Kidney (tissue), 14 donors: Measurements from ENCODE around the gene PPP6R1. TPM values are rescaled to one million over a fixed set of nuclear protein-coding genes. Genes with fewer than 3 reads are reported as not detected.

ENCODE experiments used
- DNase-seq, 5 donors: peaks; one replicate each; pipeline ENCODE4 v3.0.0-alpha.2; 2013 to 2020
- FAIRE-seq: peaks from 2 replicates; lab custom pipeline; 2012; peaks lifted over from hg19 to GRCh38; lab: Jason Lieb, UNC
- H3K27ac ChIP-seq, 2 donors: one replicate each; pipeline ENCODE4 v1.7.0; 2013; ENCODE audit warnings: low read depth in 2 of 2, low read length in 2 of 2, inconsistent platforms in 1 of 2
- H3K27me3 ChIP-seq: one replicate; pipeline ENCODE4 v1.7.1; 2013; ENCODE audit warnings: low read length, inconsistent platforms; ENCODE audit not compliant: control insufficient read depth, insufficient read depth
- H3K36me3 ChIP-seq, 3 donors: one replicate each; pipeline versions ENCODE4 v1.7.0 to v1.7.1; 2013; ENCODE audit warnings: low read length in 3 of 3, control low read depth in 1 of 3, inconsistent platforms in 1 of 3; ENCODE audit not compliant: insufficient read depth in 3 of 3, control insufficient read depth in 2 of 3
- H3K4me1 ChIP-seq, 3 donors: one replicate each; pipeline versions ENCODE4 v1.7.0 to v1.7.1; 2013; ENCODE audit warnings: low read length in 3 of 3, inconsistent platforms in 1 of 3, low read depth in 1 of 3; ENCODE audit not compliant: control insufficient read depth in 2 of 3, insufficient read depth in 2 of 3
- H3K4me3 ChIP-seq, 3 donors: one replicate each; pipeline versions ENCODE4 v1.7.0 to v1.8.1; 2013; ENCODE audit warnings: low read length in 3 of 3, control low read depth in 1 of 3, inconsistent platforms in 1 of 3
- H3K9ac ChIP-seq, 3 donors: one replicate each; pipeline versions ENCODE4 v1.7.0 to v1.7.1; 2013; ENCODE audit warnings: low read length in 3 of 3, control low read depth in 1 of 3, inconsistent platforms in 1 of 3
- H3K9me3 ChIP-seq, 3 donors: one replicate each; pipeline versions ENCODE4 v1.7.0 to v1.7.1; 2013; ENCODE audit warnings: low read length in 3 of 3, control low read depth in 1 of 3, inconsistent platforms in 1 of 3; ENCODE audit not compliant: control insufficient read depth in 2 of 3, insufficient read depth in 1 of 3
- intact Hi-C: fragments of 100-400 bp; cut with DNase I; formaldehyde crosslinking; loops from one replicate; pipeline ENCODE4 v1.11.1; 2022
- polyA plus RNA-seq: library from polyadenylated mRNA; stranded (reverse); fragments of 350-450 nt; fragmentation: Illumina TruSeq; extraction: RNeasy Lipid Tissue Mini Kit (QIAGEN cat#74804); gene quantifications from one replicate; pipeline ENCODE4 v1.2.3, GENCODE V29; 2014; ENCODE audit warnings: low read depth, low replicate concordance; ENCODE audit not compliant: insufficient read depth
- total RNA-seq: library from RNA; stranded (reverse); fragmentation: NEBNext Ultra II Directional; extraction: Animal tissue kit (Norgen Biotek cat#: 25700); gene quantifications from one replicate; pipeline ENCODE4 v1.2.1, GENCODE V29; 2021
- TF ChIP-seq, protein P1 (sequence below): IDR thresholded peaks from 3 replicates; pipeline ENCODE4 v1.5.1; 2012; ENCODE audit warnings: mild to moderate bottlenecking, moderate library complexity, borderline replicate concordance; ENCODE audit not compliant: insufficient read depth; ENCODE audit errors: extremely low read depth
- donor health status: control.
- donor health status: control.
- donor health status: control.
- donor health status: control.
- donor health status: control.
- donor health status: DM: yes; HTN: yes; CAD: no.
- donor health status: Normal renal cell carcinoma (clear cell type).

Gene PPP6R1
- total and polyA plus RNA-seq, 2 donors from 2014 or later: 30.6 to 61.6 TPM

- Histone ChIP-seq H3K4me3 (no peak overlapping the region), H3K27me3 (no peaks in the 10 kb centered on the region), H3K9ac (no peak overlapping the region), H3K36me3 (peaks cover 0 to 24% (median 20%) of the 10 kb centered on the region in 3 donors), H3K9me3 (no peaks in the 10 kb centered on the region), H3K27ac (no peak overlapping the region), H3K4me1 (peaks cover 0 to 4% (median 0%) of the 10 kb centered on the region in 3 donors)
- intact Hi-C loops: no loop called here
- peak in 4 of 5 donors; percentile 33 to 77 (median 46) for DNase-seq
- no peak for FAIRE-seq
- TF ChIP-seq, protein P1, sequence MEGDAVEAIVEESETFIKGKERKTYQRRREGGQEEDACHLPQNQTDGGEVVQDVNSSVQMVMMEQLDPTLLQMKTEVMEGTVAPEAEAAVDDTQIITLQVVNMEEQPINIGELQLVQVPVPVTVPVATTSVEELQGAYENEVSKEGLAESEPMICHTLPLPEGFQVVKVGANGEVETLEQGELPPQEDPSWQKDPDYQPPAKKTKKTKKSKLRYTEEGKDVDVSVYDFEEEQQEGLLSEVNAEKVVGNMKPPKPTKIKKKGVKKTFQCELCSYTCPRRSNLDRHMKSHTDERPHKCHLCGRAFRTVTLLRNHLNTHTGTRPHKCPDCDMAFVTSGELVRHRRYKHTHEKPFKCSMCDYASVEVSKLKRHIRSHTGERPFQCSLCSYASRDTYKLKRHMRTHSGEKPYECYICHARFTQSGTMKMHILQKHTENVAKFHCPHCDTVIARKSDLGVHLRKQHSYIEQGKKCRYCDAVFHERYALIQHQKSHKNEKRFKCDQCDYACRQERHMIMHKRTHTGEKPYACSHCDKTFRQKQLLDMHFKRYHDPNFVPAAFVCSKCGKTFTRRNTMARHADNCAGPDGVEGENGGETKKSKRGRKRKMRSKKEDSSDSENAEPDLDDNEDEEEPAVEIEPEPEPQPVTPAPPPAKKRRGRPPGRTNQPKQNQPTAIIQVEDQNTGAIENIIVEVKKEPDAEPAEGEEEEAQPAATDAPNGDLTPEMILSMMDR: no peak
These were observed 11.2 kb downstream of the PPP6R1 start for GRCh38 chr19:55247621-55248099.

GRCh38 chr19:55246462-55247451 is 12.1 kb downstream of the PPP6R1 start:
- TF ChIP-seq, protein P1: no peak
- no peaks in the 10 kb centered on the region for H3K9me3 ChIP-seq
- DNase-seq (peak in 1 of 5 donors; percentile 68), FAIRE-seq (no peak)
- no peaks in the 10 kb centered on the region for H3K27me3 ChIP-seq
- no peak overlapping the region for H3K4me3 ChIP-seq
- intact Hi-C loops: no loop called here
- H3K27ac ChIP-seq: no peak overlapping the region
- H3K4me1 ChIP-seq: peaks cover 0 to 4% (median 0%) of the 10 kb centered on the region in 3 donors
- H3K36me3 ChIP-seq: peaks cover 0 to 33% (median 25%) of the 10 kb centered on the region in 3 donors
- H3K9ac ChIP-seq: no peak overlapping the region

DNA sequence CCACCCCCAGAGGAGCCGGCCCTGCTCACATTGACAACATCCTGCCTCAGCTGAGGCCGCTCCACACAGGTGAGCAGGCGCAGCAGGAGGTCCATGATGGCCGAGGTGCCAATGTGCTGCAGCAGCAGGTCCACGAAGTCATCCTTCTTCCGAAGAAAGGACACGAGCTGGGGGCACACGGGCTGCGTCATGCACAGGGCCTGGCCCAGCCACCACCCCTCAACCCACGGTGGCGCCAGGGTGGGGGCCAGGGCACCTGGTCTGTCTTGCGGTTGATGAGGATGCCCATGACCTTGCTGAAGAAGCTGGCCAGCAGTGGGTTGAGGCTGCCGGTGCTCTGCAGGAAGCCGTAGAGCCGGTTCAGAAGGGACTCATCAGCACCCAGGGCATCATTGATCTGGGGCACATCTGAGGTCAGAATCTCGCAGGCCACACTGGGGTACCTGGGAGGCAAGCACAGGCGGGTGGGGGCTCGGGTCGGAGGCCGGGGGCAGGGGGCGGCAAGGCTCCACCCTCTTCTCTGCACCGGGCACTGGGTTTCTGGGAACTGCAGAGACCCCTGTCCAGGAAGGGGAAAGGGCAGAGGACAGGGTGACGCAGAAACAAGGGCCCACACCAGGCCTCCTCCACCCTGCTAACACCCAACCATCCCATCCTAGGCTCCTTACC is 13.4 kb downstream of the PPP6R1 start:
- Histone ChIP-seq H3K36me3 (peaks cover 0 to 44% (median 36%) of the 10 kb centered on the region in 3 donors), H3K27ac (no peak overlapping the region), H3K9me3 (no peaks in the 10 kb centered on the region), H3K27me3 (no peaks in the 10 kb centered on the region), H3K4me1 (peaks cover 0 to 2% (median 0%) of the 10 kb centered on the region in 3 donors), H3K4me3 (no peak overlapping the region), H3K9ac (no peak overlapping the region)
- intact Hi-C loops: no loop called here
- no peak for FAIRE-seq
- peak in 1 of 5 donors; percentile 59 for DNase-seq
- TF ChIP-seq, protein P1: no peak
